Measurements from ENCODE around the gene DNAJC1. TPM values are rescaled to one million over a fixed set of nuclear protein-coding genes. Genes with fewer than 3 reads are reported as not detected.
A peak's percentile ranks its signal among the peaks of the same experiment; 100 is the strongest.

Gene DNAJC1
- total and polyA plus RNA-seq, 2 of the 8 experiments (the other 6 are each of a cell fraction or from before 2014, with no cell fraction given), result 6.8 to 14.8 TPM

GRCh38 chr10:21751341-21752310, 251.9 kb downstream of the DNAJC1 start:
- 14% methylated on average over 23 of the region's 26 CpGs; no CpG with 5 or more reads in 1 of the 2 experiments for WGBS, 2 experiments (ENCODE audit: extremely low coverage in 1 of 2, insufficient coverage in 1 of 2, insufficient read length in 1 of 2, insufficient replicate concordance in 2 of 2, low coverage in 1 of 2, low lambda C conversion rate in 2 of 2, missing lambda C conversion rate in 1 of 2)
- Histone ChIP-seq H2BK15ac (ENCODE audit: low read length) (no peak overlapping the region), H2AK5ac (ENCODE audit: low read depth, low read length) (peak overlapping the region; percentile 83; the same call in 1 of the 2 replicates), H2BK5ac (ENCODE audit: low read depth, low read length) (peak overlapping the region; percentile 99), H3K9ac (replicated peaks in 1 of 4; ENCODE audit: extremely low read depth in 1 of 4, low read depth in 3 of 4, low read length in 3 of 4) (peak overlapping the region in 3 of 4 experiments; percentile 35 to 68 (median 55); a peak in 5 of 7 replicates), H3K9me3 (ENCODE audit: insufficient read depth in 2 of 2, low read depth in 1 of 2, low read length in 1 of 2) (no peaks in the 10 kb centered on the region), H3K4me3 (ENCODE audit: extremely low read depth in 1 of 4, insufficient read depth in 2 of 4, low read depth in 3 of 4, low read length in 4 of 4) (peak overlapping the region in 1 of 4 experiments; percentile 32; a peak in 1 of 8 replicates), H3K4ac (replicated peaks; ENCODE audit: insufficient read length, low read depth, low read length) (peak overlapping the region; percentile 48), H3K23ac (ENCODE audit: insufficient read length) (no peak overlapping the region), H3K79me2 (ENCODE audit: control insufficient read depth in 1 of 2, insufficient read depth in 2 of 2, low read length in 2 of 2) (no peaks in the 10 kb centered on the region), H2AFZ (ENCODE audit: low read length) (no peak overlapping the region), H3K23me2 (ENCODE audit: low read depth, low read length) (peaks cover 3% of the 10 kb centered on the region; the same call in 1 of the 2 replicates), H3K79me1 (ENCODE audit: low read depth, low read length) (no peaks in the 10 kb centered on the region), H3K27ac (ENCODE audit: low read depth, low read length) (peak overlapping the region; percentile 90), H2BK120ac (replicated peaks; ENCODE audit: low read depth, low read length) (peak overlapping the region; percentile 93), H3K27me3 (replicated peaks in 1 of 4; ENCODE audit: control insufficient read depth in 3 of 4, extremely low read depth in 1 of 4, insufficient read depth in 3 of 4, low read length in 3 of 4) (no peaks in the 10 kb centered on the region), H4K91ac (replicated peaks; ENCODE audit: insufficient read length, low read length) (peak overlapping the region; percentile 96), H4K5ac (ENCODE audit: insufficient read length, low read depth, low read length) (peak overlapping the region; percentile 26), H3K4me1 (replicated peaks in 1 of 4; ENCODE audit: control insufficient read depth in 3 of 4, insufficient read depth in 4 of 4, low read length in 3 of 4) (peaks cover 13 to 40% (median 31%) of the 10 kb centered on the region in 4 experiments), H3K56ac (replicated peaks; ENCODE audit: insufficient read length, low read depth, low read length) (peak overlapping the region; percentile 65), H3K4me2 (ENCODE audit: insufficient read depth in 1 of 2, low read depth in 2 of 2, low read length in 2 of 2) (peak overlapping the region; percentile 49 to 61), H4K8ac (ENCODE audit: extremely low read depth, insufficient read depth, low read length) (no peak overlapping the region; the same call in 1 of the 2 replicates), H3K14ac (ENCODE audit: insufficient read length) (no peak overlapping the region), H3K18ac (ENCODE audit: extremely low read depth, low read length) (peak overlapping the region; percentile 98), H2BK12ac (ENCODE audit: low read depth, low read length) (peak overlapping the region; percentile 99), H2BK20ac (ENCODE audit: low read length) (peak overlapping the region; percentile 100), H3K36me3 (ENCODE audit: control insufficient read depth in 2 of 4, insufficient read depth in 4 of 4, low read length in 3 of 4) (no peaks in the 10 kb centered on the region), H4K20me1 (replicated peaks in 1 of 2; ENCODE audit: control insufficient read depth in 1 of 2, insufficient read depth in 2 of 2, low read length in 2 of 2) (no peaks in the 10 kb centered on the region)
- ChIA-PET POLR2A (ENCODE audit: partially characterized antibody) (interaction anchor here (0.9 to 3.1 kb wide), 15 partner anchors 9 to 255 kb away, joined by 3 to 11 read pairs (median 5); partner anchors contain the start of gene SKIDA1), CTCF (ENCODE audit: partially characterized antibody) (interaction anchor here (0.6 to 2.0 kb wide), 5 partner anchors 9 to 204 kb away, joined by 3 to 7 read pairs (median 3); no protein-coding TSS in a partner anchor)
- FAIRE-seq, result peak; percentile 52
- DNase-seq (ENCODE audit: low read depth in 1 of 2, low spot score in 2 of 2), result peak in 1 of 2 experiments; percentile 66
- peak; percentile 98 for TF ChIP-seq SRF (IDR thresholded peaks at IDR 0.05; ENCODE audit: low read depth, low read length)
- TF ChIP-seq HDAC6 (IDR thresholded peaks at IDR 0.05; ENCODE audit: low read depth, low read length), result no peak
- no peak for TF ChIP-seq RFX5 (IDR thresholded peaks at IDR 0.05; ENCODE audit: borderline replicate concordance, low read depth, low read length)
- no peak for TF ChIP-seq ASH2L (IDR thresholded peaks at IDR 0.05; ENCODE audit: low read length)
- peak in 1 of 2 experiments; percentile 85; a peak in 1 of 3 replicates for TF ChIP-seq EP300 (IDR thresholded peaks at IDR 0.05; ENCODE audit: borderline replicate concordance in 1 of 2, low read depth in 2 of 2, low read length in 2 of 2)
- TF ChIP-seq RNF2 (IDR thresholded peaks at IDR 0.05; ENCODE audit: borderline replicate concordance, low read depth, low read length, missing control alignments, poor library complexity, severe bottlenecking), result no peak
- no peak for TF ChIP-seq KDM1A (IDR thresholded peaks at IDR 0.05; ENCODE audit: borderline replicate concordance, low read length)
- no peak for TF ChIP-seq PHF8 (conservative IDR thresholded peaks at IDR 0.05; ENCODE audit: low read depth, low read length)
